Measurements from ENCODE around the gene PPIP5K2.

DNA sequence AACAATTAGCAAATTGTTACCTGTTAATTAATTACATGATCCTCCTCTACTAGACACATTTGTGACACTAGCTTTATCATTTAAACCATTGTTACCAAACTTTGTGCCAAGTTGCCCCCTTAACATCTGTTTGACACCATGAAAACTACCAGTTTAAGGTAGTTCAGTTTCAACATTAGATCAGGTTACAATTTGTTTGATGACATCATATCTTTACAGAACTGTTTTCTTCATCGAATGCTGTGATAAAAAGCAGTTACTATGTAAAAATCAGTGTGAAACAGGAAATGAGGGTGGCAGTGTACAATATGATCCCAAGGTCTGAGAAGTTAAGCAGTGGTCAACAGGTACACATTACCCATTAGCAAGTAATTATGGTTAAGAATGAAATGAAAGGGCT is 17.9 kb upstream of the PPIP5K2 start:
- TF ChIP-seq POLR2A (IDR thresholded peaks at IDR 0.05) (no peak), CTCF (IDR thresholded peaks at IDR 0.05) (no peak)

All from body of pancreas (tissue), 4 donors.